Left forelimb (tissue), 1 donor: Measurements from ENCODE around the gene MASTL.

ENCODE experiments used
- DNase-seq: peaks from one replicate; pipeline ENCODE4 v3.0.0-alpha.2; 2018; ENCODE audit warnings: low spot score

The MASTL gene

GRCh38 chr10:27225642-27226257, 70.6 kb downstream of the MASTL start:
- no peak for DNase-seq

GRCh38 chr10:27230022-27230421, 74.9 kb downstream of the MASTL start:
- no peak for DNase-seq

GRCh38 chr10:27235706-27236105, 80.6 kb downstream of the MASTL start:
- DNase-seq: no peak
